Islet of Langerhans (tissue), 1 donor: ENCODE results near the gene CREB3L2.

ENCODE experiments used
- FAIRE-seq: peaks from one replicate; lab custom pipeline; 2011; peaks lifted over from hg19 to GRCh38; lab: Jason Lieb, UNC

The CREB3L2 gene

DNA sequence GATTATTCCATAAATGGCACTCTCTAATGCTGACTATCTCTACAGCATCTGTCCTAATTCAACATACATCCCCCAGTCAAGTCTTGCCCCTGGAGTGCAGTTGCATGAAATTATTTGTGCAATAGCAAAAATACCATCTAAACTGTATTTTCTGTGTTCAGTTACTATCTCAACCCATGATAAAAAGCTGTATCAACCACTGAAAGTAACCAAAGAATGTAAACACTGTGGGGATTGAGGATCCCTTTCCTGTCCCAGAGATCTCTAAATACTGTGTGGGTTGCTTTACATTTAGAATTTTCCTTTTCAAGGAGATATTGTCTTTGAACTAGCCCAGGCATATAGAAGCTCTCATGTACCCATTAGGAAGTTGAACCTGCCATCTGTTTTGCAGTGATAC is 131.2 kb downstream of the CREB3L2 start:
- no peak for FAIRE-seq

DNA sequence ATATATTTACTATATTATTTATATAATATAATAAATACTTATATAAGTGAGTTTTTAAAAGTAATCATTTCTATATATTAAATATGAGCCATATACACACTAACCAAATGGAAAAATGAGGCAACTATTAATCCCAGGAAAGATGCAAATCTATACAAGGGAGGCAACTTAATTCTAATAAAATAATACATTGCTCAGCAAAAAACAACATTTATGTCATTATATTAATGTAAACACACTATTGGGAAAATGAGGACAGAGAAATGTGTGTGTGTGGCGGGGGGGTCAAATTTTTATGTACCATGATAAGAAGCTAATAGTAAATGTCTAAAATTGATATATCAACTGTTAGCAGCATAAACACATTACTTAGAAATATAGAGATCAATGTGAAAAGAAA is 131.8 kb downstream of the CREB3L2 start:
- FAIRE-seq, result no peak

DNA sequence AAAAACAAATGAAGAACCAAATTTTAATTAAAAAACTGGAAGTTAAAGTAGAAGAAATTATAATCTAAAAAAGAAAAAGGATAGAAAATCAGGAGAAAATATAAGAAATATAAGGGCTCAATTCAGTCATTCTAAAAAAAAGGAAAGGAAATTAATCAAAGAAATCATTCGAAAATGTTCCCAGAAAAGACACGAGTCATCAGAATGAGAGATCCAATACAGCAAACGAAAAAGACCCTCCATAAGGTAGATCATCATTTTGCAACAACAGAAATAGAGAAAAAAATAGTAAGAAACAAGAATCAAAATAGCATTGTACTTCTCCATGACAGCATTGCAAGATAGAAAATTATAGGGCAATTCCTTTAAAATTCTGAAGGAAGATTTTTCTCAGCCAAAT is 132.6 kb downstream of the CREB3L2 start:
- no peak for FAIRE-seq

DNA sequence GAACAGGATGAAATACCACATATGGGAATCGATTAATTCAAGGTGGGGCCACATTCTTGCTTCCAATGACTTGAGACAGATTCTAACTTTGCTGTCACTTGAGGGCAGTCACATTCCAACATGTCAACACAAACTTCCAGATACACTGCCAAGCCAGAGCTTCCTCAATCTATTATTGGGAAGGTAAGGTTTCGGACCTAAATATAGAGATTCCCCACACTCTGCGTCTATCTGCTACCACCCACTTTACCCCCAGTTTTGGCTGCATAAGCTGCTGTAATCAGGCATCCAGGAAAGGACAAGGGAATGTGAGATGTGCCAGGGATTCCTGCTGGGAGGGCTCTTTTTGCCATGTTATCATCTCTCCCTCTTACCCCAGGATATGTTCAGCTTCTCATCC is 134.6 kb downstream of the CREB3L2 start:
- FAIRE-seq, result no peak

DNA sequence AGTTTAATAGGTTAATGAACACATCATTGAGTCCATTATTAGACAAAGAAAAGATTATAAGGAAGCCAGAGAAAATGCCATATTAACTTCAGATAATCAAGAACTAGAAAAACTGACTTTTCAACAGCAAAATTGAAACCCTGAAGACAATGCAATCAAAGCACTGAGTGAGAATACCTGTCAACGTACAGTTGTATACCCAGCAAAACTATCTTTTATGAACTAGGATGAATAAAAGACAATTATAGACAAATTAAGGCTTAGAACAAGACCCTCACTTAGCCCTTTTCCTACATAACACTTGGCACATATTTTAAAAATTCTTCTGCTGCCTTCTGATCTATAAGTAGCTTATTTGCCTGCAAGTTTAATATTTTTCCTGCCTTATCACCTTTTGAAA is 136.1 kb downstream of the CREB3L2 start:
- FAIRE-seq, result no peak

DNA sequence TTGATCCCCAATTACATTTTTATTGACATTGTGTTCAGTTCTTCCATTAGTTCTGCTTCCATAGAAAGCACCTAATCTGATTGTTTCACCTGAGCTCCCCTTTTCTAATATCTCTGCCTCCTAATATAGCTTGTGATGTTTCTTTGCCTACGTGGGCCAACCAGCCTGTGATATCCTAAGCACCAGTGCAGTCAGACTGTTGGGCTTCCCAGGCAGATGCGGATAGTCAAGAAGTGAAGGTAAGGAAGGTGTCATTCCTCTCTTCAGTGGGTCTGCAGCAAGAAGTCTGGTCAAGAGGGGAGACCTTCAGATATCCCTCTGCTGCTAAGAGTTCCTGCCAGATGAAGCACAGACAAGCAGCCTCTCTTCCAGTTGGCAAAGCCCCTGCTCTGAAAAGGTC is 138.9 kb downstream of the CREB3L2 start:
- FAIRE-seq, result no peak

DNA sequence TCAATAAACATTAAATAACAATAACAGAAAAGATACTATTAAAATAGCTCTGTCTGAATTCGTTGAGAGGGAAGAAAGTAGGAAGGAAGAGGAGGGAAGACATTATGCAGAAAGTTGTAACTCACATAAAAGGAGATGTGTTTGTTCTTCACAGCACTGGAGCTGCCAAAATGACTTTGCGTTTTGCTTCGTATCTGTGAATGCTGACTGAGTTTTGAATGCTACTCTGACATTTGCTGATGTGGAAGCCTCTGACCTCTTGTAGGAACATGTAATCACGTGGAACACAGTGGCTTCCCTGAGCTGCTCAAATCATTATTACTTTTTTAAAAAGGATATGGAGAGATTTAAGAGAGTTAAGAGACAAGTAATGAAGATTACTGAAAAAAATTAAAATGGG is 139.5 kb downstream of the CREB3L2 start:
- no peak for FAIRE-seq

DNA sequence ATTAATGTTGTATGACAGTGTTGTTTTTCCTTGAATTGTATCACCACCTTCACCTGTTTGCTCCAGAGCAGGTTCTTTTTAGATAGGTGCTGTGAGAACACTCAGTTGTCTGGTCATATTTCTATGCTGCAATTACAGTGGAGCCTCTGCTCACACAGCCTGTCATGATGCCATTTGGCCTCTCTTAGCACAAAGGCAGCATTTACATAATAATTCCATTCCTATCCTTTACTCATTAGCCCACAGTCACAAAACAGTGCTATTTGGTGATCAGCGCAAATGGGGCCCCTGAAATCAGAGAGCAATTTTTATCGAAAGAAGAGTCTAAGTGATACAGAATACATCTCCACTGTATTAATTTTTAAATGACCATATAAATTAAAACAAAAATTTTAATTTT is 141.3 kb downstream of the CREB3L2 start:
- no peak for FAIRE-seq

DNA sequence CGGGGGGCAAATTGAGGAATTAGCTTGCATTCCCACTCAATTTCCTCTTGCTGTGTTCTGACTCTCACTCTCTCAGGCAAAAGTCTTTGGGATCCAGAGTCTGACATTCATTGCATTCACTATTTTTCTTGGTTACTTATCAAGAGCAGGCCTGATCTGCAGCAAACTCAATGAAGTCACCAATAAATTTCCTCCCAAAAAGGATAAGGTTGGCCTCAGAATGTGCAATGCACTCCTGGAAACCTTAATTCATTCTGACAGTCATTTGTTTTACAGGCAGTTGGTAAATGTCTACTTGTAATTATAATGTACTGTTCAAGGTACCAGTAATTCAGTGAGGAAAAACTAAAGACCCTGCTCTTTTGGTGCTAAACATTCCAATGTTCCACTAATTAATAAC is 148.8 kb downstream of the CREB3L2 start:
- no peak for FAIRE-seq

DNA sequence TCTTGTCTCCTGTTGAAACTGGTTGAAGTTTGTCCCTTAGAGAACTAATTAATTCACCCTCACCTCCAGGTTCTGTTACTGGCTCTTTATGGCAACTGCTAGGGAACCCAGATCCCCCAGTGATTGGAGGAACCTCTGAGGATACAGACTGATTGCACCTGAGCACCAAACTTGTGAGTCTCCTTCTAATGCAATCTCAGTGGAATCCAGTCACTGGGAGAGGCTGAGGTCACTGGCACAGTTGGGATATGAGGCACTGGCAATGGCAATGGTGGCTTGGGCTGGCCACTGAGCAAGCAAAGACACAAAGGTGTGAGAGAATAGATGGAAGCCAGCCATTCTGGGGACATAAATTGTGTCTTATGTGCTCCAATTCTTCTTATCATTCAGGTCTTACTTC is 149.8 kb downstream of the CREB3L2 start:
- FAIRE-seq, result no peak

DNA sequence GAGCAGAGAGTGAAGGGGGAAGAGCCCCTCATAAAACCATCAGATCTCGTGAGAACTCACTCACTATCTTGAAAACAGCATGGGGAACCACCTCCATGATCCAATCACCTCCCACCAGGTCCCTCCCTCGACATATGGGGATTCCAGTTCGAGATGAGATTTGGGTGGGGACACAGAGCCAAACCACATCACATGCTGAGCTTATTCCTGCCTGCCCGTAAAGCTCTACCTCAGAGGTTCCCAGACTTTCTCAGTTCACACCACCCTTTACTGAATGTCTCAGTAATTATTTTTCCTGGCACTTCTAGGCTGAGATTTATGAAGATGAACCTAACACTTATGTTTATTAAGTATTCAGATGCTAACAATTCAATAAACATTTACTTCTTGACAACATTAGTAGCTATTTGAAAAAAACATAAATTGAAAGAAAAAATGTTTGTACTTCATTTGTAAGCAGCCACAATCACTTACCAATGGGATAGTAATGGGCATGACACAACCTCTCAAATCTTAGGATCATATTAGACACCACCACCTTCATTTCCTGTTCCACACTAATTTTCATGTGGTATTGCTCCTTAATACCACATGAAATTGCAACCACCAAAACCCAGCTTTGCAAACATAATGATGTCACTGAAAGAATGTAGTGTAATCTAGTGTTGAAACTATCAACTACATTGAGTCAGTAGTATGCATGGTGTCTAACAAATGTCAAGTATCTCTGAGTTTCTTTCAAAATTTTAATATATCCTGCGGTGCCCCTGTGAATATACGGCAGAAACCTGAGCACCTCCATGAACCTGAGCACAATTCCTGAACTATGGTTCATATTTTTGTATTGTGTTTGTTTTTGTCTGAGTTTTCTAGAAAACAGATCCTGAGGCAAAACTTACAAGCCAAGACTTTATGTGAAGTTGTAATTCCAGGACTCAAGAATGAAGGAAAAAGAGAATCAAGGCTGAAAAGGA is 150.6 kb downstream of the CREB3L2 start:
- no peak for FAIRE-seq

DNA sequence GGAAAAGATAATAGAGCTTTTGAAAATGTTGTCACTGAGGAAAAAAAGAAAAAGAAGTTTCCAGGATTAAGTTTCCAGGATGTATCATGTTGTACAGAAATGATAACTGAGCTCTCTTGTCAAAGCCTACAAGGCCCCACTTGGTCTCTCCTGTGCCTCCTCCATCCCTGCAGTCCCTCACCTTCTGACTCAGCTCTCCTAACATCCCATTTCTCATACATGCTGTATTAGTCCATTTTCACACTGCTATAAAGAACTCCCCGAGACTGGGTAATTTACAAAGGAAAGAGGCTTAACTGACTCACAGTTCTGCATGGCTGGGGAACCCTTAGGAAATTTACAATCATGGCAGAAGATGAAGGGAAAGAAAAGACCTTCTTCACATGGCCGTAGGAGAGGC is 151.3 kb downstream of the CREB3L2 start:
- FAIRE-seq, result no peak

DNA sequence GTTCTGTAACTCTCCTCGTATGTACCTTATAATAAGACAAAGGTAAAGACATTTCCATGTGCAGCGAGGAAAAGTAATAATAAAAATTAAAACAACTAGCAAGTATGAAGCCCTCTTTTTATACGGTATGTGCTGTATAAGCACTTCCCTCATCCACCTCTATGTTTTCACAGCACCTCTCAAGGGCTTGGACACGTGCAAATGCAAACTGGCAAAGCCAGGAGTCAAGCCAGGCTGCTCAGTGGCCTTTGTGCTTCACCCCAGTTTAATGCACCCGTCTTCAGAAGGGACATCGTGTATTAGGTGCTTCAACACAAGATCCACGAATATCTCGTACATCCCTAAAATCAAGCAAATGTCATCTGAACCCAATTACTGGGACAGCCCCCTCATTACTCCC is 153.8 kb downstream of the CREB3L2 start:
- FAIRE-seq, result no peak

DNA sequence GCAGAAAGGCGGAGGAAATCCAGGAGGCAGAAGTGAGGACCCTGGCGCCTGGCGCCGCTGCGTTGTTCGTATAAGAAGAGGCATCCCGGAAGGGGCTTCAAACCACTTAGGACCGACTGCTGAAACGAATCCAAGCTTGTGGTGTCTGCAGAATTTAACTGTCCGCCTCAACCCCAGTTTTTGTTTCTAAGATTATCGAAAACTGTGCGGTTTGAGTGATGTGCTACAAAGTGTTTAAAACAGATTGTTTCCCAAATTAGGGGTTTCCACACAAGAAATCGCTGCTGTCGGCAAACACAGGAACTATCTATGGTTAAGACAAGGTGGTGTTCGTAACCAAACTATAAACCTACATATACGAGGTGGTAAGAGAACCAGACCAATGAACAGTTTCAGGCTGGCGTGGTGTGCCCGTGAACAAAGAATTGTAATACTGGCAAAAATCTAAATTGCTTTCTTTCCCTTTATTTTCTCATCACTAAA is 154.3 kb downstream of the CREB3L2 start:
- no peak for FAIRE-seq

DNA sequence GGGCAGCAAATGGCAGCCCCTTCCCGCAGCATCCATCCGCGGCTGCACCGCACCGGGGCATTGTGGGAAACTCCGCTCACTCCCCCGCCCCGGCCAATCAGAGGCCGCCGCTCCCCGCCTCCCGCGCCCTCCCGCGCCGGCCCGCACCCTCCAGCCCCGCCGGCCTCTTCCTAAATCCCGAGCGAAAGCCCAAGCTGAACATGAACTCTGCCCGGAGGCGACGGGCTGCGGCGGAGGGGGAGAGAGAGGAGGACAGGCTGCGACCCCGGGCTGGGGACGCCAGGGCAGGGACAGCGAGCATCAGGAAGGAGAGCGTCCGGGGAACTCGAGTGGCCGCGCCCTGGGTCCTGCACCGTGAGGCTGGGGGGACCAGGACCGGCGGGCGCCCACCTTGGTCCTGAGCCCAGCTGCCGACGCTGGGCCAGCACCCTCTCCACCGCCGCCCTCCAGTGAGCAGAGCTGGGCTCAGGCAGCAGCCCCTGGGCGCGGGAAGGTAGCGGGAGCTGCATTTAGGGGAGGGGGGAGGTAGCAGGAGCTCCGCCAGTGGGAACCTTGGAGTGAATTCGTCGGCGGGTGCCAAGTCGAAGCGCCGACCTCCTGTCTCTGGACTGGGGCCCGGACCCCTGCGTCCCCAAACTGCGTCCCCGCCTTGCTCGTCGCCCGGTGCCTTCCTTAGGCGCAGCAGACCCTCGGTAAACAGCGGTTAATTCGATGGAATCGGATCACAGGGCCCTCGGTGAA is 154.9 kb downstream of the CREB3L2 start, which contains the start of gene DGKI:
Gene DGKI (minus strand): TSS at position 148 of the 741 bp plus-strand sequence.
- FAIRE-seq, result no peak

DNA sequence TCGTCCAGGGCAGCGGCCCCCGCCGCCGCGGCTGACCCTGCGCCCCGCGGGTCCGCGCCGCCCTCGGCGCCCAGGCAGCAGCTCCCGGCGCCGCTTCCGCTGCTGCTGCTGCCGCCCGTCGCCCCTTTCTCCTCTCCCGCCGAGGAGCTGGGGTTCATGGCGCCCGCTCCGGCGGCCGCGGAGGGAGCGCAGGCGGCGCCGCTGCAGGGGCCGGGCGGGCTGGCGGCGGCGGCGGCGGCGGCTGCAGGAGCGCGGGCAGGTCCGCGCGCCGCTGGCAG is 155.4 kb downstream of the CREB3L2 start:
- no peak for FAIRE-seq

DNA sequence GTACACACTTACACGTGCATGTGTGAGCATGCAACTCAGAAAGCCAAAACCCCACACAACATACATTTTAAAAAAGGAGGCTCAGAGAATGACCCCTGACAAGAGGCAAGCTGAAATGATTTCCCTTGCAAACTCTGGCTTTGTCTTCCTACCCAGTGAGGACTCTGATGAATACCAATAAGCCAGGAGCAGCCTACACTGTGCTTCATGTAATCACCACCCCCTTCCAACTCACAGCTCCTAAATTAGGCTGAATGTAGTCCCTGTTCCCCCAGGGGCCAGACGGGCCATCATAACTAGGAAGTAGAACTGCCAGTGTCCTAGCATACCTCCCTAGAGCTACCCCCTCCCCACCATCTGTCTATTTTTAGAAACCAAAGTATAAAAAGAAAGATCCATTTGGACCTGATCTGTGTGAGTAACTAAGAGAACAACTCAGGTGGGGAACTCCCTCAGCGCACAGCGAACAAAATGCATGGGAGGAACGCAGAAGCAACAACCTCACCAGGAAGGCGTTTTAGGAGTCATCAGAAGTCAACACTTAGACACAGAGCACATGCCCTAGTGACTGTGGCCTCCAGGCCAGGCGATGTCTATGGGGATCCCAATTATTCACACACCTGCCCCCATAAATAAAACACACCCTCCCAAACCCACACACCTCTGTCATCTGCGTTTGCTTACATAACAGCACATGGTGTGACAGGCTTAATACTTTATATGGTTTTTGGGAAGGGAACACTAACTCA is 157.0 kb downstream of the CREB3L2 start:
- no peak for FAIRE-seq

DNA sequence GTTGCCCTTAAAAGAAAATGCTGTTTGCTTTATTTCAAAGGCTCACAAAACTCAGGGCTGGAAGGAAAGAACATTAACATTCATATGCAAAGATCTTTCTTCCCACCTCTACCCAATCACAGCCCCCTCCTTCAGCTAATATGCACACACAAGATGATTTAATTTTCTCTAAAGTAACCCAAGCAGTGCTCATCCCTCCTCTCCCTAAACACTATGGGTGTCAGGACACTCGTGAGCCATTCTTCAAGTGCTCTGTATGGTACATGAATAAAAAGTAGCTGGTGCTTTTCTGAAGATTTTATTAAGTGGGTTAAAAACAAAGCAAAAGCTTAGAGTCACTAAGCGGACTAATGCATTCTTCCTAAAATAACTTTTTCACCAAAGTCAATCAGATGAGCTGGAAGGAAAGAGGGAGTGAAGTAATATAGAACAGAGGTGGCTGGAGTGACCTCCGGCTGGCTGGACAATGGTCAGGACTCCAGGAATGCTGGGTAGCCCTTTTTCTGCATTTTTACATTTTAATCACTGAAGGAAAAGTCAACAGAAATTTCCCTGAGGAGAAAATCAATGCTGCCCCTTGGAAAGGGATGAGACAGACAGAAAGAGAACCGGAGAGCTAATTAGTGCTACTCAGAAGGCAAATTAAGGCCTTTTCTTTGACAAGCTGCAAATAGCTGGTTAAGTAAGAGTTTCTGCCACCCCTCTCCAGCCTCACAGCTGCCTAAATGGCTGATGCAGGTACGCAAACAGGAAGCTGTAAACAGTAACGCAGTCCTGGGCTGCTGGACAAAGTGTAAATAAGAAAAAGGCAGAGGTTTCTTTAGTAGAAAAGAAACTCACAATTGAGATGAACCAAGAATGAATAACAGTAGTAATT is 161.7 kb downstream of the CREB3L2 start:
- no peak for FAIRE-seq

DNA sequence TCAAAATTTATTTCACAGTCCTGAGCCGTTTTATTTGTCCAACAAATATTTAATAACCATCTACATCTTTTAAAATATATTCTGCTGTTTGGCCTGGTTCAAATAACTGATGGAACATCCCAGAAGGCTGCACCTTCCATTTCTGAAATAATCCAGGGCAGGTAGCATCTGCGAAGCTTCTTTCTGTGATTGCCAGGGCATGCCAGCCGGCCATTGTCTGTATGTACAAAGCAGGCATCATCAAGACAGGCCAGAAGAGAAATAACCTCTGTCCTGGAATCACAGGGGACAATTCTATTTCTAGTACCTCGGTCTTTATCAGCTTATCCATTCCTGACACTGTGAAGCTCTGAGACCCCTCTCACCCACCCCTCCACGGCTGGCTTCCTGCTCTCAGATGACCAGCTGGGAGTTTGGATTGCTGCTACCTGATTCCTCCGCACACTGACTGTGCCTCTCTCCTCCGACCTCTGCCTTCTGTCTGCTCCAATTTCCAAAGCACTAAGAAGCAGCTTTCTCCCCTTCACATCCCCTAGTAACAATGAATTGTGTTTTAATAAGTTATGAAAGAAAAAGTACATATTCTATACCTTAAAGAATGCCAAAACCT is 163.1 kb downstream of the CREB3L2 start:
- FAIRE-seq, result no peak

DNA sequence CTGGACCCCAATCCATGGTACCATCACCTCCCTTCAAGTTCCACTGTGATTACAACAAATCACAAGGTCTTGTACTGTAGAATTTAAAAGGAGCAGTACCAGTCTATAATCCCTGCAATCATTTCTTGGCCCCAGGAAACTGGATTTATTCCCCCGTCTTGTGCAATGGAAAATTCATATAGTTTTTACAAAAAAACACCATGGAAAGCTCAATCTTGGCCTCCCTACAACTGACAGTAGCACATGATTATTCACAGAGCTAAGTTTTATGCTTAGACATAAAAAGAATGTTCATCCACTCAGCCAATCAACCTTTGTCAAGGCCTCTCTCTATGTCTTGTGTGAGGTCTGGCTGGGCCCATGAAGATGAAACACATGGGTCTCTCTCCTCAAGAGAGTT is 165.3 kb downstream of the CREB3L2 start:
- no peak for FAIRE-seq

DNA sequence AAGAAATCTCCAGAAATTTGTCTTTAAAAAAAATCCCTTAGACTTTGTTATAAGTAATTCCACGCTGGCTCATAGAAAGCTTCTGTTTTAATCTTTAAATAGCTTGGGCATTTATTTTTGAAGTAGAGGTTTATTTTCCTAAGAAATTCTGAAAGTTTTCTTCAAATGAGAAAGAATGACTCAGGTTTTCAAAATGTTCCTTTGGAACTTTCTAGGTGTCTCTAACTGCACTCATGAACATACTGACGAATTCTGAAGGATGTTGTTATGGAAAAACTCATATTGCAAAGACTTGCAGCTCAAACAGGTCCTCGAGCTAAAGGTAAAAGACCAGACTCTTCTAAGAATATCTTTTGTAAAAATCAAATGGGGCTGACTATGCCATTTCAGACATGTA is 165.8 kb downstream of the CREB3L2 start:
- no peak for FAIRE-seq
